Measurements from ENCODE around the gene CCDC201.

GRCh38 chr7:45888185-45888992 is 15.5 kb upstream of the CCDC201 start, which contains the start of gene IGFBP1:
- TF ChIP-seq, protein P1, sequence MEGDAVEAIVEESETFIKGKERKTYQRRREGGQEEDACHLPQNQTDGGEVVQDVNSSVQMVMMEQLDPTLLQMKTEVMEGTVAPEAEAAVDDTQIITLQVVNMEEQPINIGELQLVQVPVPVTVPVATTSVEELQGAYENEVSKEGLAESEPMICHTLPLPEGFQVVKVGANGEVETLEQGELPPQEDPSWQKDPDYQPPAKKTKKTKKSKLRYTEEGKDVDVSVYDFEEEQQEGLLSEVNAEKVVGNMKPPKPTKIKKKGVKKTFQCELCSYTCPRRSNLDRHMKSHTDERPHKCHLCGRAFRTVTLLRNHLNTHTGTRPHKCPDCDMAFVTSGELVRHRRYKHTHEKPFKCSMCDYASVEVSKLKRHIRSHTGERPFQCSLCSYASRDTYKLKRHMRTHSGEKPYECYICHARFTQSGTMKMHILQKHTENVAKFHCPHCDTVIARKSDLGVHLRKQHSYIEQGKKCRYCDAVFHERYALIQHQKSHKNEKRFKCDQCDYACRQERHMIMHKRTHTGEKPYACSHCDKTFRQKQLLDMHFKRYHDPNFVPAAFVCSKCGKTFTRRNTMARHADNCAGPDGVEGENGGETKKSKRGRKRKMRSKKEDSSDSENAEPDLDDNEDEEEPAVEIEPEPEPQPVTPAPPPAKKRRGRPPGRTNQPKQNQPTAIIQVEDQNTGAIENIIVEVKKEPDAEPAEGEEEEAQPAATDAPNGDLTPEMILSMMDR (IDR thresholded peaks at IDR 0.05; ENCODE audit: insufficient read depth, low read length) = no peak
- no peak for TF ChIP-seq REST (IDR thresholded peaks at IDR 0.05; ENCODE audit: insufficient replicate concordance, low read depth)
- TF ChIP-seq POLR2AphosphoS5 (IDR thresholded peaks at IDR 0.05; ENCODE audit: low read depth) = no peak
